HCT116 (cell line): ENCODE data around the gene PRPH.

ENCODE experiments used
- CTCF ChIP-seq, 3 experiments: fragments of 200-600 bp in 1 of 3; sonication (generic) in 1 of 3; IDR thresholded peaks in 2 of 3; conservative IDR thresholded peaks in 1 of 3; 2 replicates each; pipeline ENCODE4 v1.5.1; 2012 to 2017; ENCODE audit warnings: low read depth in 2 of 3, low read length in 2 of 3, antibody characterized with exemption in 1 of 3, borderline replicate concordance in 1 of 3, control low read depth in 1 of 3, mild to moderate bottlenecking in 1 of 3, mixed read lengths in 1 of 3, mixed run types in 1 of 3, moderate library complexity in 1 of 3; ENCODE audit not compliant: insufficient read depth in 1 of 3
- ELF1 ChIP-seq: IDR thresholded peaks from 2 replicates; pipeline ENCODE4 v1.6.1; 2012; ENCODE audit warnings: low read depth, borderline replicate concordance
- EZH2 ChIP-seq: fragments of 200-600 bp; sonication (generic); IDR thresholded peaks from 2 replicates; pipeline ENCODE4 v1.6.1; 2017; ENCODE audit warnings: antibody characterized with exemption, mixed run types
- POLR2A ChIP-seq: IDR thresholded peaks from 2 replicates; pipeline ENCODE4 v1.7.0; 2011; ENCODE audit warnings: borderline replicate concordance; ENCODE audit not compliant: insufficient read depth, insufficient read length; ENCODE audit errors: extremely low read depth
- POLR2AphosphoS5 ChIP-seq: IDR thresholded peaks from 2 replicates; pipeline ENCODE4 v1.6.1; 2011; ENCODE audit warnings: mild to moderate bottlenecking, low read depth, low read length, moderate library complexity
- RAD21 ChIP-seq: IDR thresholded peaks from 2 replicates; pipeline ENCODE4 v1.6.1; 2012; ENCODE audit warnings: low read depth, mild to moderate bottlenecking
- SIN3A ChIP-seq: IDR thresholded peaks from 2 replicates; pipeline ENCODE4 v1.6.1; 2012; ENCODE audit warnings: low read depth
- SP1 ChIP-seq: IDR thresholded peaks from 2 replicates; pipeline ENCODE4 v1.6.1; 2012; ENCODE audit warnings: low read depth
- TCF7L2 ChIP-seq: IDR thresholded peaks from 2 replicates; pipeline ENCODE4 v1.7.0; 2011; ENCODE audit warnings: borderline replicate concordance, inconsistent platforms; ENCODE audit not compliant: insufficient read depth, insufficient read length; ENCODE audit errors: extremely low read depth
- YY1 ChIP-seq: IDR thresholded peaks from 2 replicates; pipeline ENCODE4 v1.6.1; 2011; ENCODE audit warnings: low read length, low read depth, moderate library complexity, mild to moderate bottlenecking; ENCODE audit not compliant: insufficient replicate concordance; ENCODE audit errors: extremely low read depth
- ZFX ChIP-seq: fragments of 450-650 bp; IDR thresholded peaks from 2 replicates; pipeline ENCODE4 v1.6.1; 2017
- TF ChIP-seq, protein P1 (sequence below): IDR thresholded peaks from 2 replicates; pipeline ENCODE4 v1.6.1; 2012

GRCh38 chr12:49314811-49315210 lies 19.9 kb downstream of the PRPH start:
- TF ChIP-seq ELF1 = no peak
- TF ChIP-seq CTCF (IDR thresholded peaks at IDR 0.05 in 2 of 3, conservative IDR thresholded peaks at IDR 0.05 in 1 of 3; ENCODE audit: borderline replicate concordance in 1 of 3, insufficient read depth in 1 of 3, low read depth in 2 of 3, low read length in 2 of 3) = no peak
- TF ChIP-seq, protein P1, sequence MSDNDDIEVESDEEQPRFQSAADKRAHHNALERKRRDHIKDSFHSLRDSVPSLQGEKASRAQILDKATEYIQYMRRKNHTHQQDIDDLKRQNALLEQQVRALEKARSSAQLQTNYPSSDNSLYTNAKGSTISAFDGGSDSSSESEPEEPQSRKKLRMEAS = no peak
- TF ChIP-seq SP1 = no peak
- no peak for TF ChIP-seq TCF7L2
- no peak for TF ChIP-seq ZFX
- no peak for TF ChIP-seq POLR2AphosphoS5
- no peak for TF ChIP-seq EZH2
- TF ChIP-seq YY1 = no peak
- TF ChIP-seq POLR2A = no peak
- TF ChIP-seq RAD21 = no peak
- TF ChIP-seq SIN3A = no peak
